Right hindlimb (tissue), 1 donor: ENCODE measurements around the gene PCSK6.

Source experiments
- DNase-seq: peaks from one replicate; pipeline ENCODE4 v3.0.0-alpha.2; 2018

The PCSK6 gene

DNA sequence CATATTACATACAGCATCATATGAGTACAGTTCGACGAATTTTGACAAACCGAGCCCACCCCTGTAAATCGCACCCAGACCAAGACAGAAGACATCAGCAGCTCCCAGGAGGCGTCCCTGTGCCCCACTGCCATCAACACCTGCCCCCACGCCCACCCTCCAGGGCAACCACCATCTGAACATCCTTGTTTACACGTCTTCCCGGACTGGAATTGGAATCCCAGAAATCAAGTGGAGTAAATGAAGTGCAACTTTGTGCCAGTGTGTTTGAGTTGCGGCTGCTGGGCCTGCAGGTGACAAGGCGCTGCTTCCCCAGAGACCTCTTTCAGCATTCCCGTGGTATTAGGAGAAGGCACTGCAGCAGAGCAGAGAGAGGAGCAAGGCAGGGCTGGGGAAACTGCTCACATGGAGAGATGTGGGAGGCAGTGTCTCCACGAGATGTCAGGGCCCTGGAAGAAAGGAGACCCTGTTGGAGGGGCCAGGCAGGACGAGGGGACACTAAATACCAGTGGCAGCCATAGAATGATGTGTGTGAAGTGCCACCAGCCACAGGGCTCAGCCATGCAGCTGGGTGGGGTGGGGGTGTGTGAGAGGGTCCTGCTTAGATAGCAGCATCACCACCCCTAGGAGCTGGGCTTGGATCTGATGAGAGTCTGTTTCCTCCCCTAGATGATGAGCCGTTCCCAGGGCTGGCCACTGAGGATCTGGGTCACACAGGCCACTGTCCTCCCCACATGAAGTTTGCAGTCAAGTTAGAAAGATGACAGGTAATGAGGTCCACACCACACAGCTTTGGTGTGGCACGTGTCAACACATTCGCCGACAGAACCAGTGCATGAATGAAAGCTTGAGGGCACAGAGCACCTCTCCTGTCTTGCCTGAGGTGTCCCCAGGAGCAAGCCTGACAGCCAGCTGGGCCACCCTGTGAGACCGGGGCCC is 33.4 kb upstream of the PCSK6 start:
- no peak for DNase-seq

GRCh38 chr15:101522091-101522490 is 32.6 kb upstream of the PCSK6 start:
- no peak for DNase-seq

GRCh38 chr15:101521591-101521990 is 32.1 kb upstream of the PCSK6 start:
- no peak for DNase-seq

DNA sequence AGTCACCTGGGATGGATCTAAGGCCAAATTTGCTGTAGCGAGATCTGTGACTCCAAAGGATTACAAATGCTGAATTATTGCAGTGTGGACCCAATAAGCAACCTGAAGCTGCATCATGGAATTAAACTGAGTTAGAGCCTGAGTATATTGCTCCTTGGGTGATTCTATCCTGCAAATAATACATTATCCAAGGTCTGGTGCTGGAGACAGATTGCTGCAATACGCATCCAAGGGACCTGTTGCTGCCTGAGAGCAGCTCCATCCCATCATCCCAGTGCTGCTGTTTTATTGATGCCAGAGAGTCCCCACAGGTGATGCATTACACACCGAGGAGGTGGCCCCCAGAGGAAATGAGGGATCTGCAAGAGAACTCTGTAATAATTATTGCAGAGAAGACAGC is 31.6 kb upstream of the PCSK6 start:
- DNase-seq: no peak

DNA sequence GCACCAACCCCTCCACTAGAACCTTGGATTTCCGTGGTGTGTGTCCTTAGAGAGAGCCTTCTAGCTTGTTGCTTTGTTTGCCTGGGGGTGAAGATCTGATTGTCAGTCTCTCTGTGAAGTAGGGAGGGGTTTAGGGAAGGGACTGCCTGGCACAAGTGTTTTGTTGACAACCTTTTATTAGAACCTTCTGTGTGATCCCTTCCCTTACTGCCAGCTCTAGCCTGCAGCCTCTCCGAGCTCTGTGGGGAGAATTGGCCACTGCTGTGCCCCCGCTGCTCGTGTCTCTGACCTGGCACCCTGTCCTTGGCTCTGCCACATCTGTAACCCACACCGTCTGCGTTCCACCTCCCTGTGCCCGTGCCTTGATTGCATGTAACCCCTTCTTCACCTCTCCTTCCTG is 30.9 kb upstream of the PCSK6 start:
- DNase-seq: no peak

- DNase-seq: no peak
These were observed 28.0 kb upstream of the PCSK6 start for GRCh38 chr15:101517504-101517903.

DNA sequence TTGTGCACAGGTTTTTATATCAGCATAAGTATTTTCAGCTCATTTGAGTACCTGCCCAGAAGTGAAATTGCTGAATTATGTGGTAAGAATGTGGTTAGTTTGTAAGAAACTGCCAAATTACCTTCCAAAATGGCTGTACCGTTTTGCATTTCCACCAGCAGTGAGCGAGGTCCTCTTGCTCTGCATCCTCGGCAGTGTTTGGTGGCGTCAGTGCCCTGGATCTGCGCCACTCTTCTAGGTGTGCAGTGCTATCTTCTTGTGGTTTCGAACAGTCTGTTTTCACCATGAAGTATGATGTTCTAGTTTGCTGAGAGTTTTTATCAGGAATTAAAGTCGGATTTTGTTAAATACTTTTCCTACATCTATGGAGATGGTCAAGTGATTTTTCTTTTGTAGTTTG is 24.8 kb upstream of the PCSK6 start:
- DNase-seq: no peak

- DNase-seq: no peak
These were observed 22.2 kb upstream of the PCSK6 start for GRCh38 chr15:101511717-101512116.

DNA sequence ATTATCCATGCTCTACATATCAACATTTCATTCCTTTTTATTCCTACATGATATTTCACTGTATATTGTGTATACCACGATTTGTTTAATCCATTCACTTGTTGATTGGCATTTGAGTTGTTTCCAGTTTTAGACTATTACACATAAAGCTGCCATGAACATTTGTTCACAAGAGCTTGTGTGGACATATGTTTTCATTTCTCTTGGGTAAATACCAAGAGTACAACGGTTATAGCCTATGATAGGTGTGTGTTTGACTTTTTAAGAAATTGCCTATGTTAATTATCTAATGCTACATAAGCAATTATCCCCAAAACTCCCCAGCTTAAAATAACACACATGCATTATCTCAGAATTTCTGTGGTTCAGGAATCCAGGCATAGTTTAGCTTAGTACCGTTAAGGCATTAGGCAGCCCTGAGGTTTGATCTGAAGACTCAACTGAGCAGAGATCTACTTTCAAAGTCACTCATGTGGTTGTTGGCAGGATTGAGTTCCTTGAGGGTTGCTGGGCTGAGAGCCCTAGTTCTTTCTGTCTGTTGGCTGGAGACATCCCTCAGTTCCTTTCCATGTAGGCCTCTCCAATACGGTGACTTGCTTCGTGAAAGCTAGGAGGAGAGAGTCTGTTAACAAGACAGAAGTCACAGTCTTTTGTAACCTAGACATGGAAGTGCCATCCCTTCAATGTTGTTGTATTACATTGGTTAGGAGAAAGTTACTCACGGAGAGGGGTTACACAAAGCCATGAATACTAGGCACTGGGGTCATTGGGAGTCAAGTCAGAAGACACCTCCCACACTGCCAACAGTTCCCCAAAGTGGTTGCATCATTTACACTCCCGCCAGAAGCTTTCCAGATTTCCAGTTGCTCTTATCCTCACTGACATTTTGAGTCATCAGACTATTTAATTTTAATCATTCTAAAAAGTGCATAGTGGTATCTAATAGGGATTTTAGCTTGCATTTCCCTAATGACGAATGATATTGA is 21.0 kb upstream of the PCSK6 start:
- no peak for DNase-seq

- no peak for DNase-seq
These were observed 19.8 kb upstream of the PCSK6 start for GRCh38 chr15:101509279-101509678.

DNA sequence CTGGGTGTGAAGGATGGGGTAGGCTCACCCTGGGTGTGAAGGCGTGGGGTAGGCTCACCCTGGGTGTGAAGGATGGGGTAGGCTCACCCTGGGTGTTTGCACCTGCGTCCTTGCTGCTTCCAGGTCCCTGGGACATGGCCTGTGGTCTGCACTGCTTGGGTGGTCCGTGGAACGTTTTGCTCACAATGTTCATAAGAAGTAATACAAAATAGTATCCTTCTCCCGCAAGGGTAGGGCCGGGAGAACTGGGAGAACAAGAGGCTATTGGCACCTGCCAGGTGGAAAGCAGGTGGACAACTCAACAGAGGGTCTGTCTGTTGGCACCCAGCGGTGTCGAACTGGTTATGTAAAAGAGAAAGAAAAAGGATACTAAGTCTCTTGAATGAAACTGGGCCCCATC is 17.0 kb upstream of the PCSK6 start:
- no peak for DNase-seq

- no peak for DNase-seq
These were observed 16.3 kb upstream of the PCSK6 start for GRCh38 chr15:101505610-101506337.

GRCh38 chr15:101504866-101505609 is 15.5 kb upstream of the PCSK6 start:
- no peak for DNase-seq

- no peak for DNase-seq
These were observed 14.9 kb upstream of the PCSK6 start for GRCh38 chr15:101504373-101504772.

GRCh38 chr15:101503296-101503599 is 13.7 kb upstream of the PCSK6 start:
- DNase-seq: no peak

DNA sequence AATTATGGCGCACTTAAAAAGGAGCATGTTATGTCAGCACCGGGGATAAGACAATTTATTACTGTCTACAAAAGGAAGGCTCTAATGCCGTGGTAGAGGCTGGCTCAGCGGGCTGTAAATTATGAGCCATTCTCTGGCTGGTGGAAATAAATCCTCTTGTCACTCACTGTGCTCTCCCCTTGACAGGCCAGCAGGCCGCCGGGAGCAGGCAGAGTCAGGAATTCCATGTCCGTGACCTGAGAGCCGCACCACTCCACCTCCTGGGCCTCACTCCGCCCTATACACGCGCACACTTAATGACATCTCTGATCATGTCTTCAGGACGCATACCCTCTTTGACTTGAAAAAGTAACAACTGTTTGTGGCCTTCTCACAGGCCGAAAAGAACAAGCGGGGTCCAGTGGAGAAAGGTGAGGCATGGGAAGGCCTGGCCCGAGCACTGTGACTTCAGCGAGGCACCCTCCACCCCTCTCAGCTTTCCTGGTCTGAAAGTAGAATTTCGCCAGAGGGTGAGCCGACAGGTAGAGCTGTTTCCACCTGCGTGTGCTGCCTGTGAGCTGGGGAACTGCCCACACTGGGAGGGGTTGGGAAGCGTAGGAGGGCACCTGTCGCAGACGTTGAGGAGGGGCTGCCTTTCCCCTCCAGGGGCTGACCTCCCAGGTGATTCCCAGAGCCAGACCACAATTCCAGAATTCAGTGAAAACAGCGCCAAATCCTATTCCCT is 13.2 kb upstream of the PCSK6 start:
- DNase-seq: no peak

GRCh38 chr15:101501703-101502373 is 12.3 kb upstream of the PCSK6 start:
- DNase-seq: no peak

DNA sequence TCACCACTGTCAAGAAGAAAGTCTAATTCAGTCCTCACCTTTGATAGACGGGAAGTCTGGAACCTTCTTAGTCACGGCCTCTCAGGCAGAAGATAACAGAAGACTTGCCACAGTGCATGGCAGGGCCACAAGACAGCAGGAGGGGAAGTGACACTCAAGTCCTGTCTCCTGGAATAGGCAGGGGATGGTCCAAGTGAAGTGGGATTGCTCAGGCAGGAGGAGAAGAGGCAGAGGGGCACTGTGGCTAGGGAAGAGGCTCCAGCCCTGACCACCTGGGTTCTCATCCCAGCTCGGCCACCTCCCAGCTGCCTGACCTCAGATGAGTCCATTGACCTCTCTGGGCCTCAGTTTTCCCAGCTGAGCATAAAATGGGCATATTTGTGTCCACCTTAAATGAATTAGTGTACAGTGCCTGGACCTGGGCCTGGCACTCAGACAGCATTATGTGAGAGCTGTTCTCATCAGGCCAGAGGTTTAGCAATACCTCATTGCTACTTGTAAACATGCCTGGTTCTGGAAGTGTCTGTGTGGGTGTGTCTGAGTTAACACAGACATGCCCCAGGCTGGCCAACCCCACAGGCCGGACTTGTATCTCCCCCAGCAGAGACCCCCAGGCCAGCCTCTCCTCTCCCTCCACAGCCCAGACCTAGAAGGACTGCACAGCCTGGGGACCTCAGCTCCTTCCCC is 11.5 kb upstream of the PCSK6 start:
- DNase-seq: no peak

DNA sequence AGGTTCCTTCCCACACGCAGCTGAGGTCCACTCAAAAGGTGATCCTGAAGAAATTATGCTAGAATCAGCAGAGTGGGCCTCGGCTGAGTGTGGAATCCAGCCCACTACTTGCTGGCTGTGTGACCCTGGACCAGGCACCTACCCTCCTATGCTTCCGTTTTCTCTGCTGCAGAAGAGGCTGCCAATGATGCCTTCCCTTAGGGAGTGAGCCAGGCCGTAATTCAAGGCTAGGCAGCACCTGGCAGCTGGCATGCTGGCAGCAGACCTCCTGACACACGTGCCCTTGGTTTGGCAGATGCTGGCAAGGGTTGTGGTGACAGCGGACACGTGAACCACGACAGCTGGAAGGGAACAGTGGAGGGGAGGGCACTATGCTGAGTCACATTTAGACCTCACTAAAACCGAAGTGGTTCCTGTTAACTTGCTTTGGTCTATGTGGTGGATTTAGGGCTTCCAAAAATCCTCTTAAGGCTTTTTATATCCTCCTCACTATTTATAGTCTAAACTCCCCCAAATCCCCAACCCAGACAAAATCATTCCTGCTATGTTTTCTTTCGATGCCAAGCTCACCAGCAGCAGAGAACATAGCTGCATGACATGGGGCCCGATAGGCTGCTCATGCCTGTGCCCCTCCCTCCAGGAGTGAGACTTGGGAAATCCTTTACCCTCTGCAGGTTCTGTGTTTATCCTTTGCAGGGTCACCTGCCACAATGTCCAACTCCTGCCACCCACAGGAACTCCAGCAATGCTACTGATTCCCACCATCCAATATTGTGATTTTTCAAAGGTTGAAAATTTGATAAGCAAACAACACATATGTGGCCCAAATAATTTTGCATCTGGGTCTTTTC is 10.6 kb upstream of the PCSK6 start:
- peak; percentile 85 for DNase-seq
